ENCODE results near the gene R3HDM2.

R3HDM2 gene

DNA sequence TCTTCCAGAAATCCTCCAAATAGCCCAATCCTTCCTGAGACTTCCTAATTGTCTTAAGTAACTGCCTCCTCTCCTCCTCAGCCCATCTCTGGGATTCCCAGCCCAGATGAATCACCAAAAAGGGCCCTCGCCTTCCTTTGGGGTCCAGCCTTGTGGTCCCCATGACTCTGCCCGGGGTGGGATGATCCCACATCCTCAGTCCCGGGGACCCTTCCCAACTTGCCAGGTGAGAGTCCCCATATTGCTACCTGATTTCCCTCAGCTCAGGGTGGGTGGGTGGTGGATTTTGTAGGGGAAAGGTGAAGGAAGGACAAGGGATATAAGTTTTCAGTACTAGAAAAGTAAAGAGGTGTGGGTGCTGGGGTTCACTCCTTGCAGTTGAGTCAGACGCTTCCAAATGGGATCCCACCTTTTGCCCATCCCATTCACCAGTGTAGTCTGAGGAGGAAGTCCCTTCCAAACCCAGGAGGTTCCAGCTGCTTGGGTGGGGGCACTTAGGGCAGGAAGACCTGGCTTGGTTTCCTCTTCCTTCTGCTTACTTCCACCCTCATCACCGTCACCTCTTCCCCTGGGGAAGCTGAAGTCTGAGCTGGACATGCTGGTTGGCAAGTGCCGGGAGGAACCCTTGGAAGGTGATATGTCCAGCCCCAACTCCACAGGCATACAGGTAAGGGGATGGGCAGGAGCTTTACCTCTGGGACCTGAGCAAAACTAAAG, 34.3 kb upstream of the R3HDM2 start:
- no peak for DNase-seq (ENCODE audit: low read depth)
- TF ChIP-seq, protein P1, sequence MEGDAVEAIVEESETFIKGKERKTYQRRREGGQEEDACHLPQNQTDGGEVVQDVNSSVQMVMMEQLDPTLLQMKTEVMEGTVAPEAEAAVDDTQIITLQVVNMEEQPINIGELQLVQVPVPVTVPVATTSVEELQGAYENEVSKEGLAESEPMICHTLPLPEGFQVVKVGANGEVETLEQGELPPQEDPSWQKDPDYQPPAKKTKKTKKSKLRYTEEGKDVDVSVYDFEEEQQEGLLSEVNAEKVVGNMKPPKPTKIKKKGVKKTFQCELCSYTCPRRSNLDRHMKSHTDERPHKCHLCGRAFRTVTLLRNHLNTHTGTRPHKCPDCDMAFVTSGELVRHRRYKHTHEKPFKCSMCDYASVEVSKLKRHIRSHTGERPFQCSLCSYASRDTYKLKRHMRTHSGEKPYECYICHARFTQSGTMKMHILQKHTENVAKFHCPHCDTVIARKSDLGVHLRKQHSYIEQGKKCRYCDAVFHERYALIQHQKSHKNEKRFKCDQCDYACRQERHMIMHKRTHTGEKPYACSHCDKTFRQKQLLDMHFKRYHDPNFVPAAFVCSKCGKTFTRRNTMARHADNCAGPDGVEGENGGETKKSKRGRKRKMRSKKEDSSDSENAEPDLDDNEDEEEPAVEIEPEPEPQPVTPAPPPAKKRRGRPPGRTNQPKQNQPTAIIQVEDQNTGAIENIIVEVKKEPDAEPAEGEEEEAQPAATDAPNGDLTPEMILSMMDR (conservative IDR thresholded peaks at IDR 0.05; ENCODE audit: low read length), result no peak
- no peak overlapping the region for H3K4me3 ChIP-seq (ENCODE audit: low read length)

DNA sequence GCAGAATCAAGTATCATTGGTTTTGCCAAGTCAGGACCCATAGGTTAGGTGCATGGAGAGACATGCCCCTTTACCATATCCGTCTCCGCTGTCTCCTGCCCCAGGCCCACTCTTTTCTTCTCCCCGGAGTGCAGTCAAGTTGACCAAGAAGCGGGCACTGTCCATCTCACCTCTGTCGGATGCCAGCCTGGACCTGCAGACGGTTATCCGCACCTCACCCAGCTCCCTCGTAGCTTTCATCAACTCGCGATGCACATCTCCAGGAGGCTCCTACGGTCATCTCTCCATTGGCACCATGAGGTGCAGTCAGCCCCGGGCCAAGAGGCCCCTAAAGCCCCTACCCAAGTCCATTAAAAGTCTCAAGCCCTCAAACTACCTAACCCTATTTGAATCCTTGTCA, 33.7 kb upstream of the R3HDM2 start:
- DNase-seq (ENCODE audit: low read depth), result no peak
- TF ChIP-seq, protein P1 (conservative IDR thresholded peaks at IDR 0.05; ENCODE audit: low read length), result no peak
- H3K4me3 ChIP-seq (ENCODE audit: low read length), result no peak overlapping the region

DNA sequence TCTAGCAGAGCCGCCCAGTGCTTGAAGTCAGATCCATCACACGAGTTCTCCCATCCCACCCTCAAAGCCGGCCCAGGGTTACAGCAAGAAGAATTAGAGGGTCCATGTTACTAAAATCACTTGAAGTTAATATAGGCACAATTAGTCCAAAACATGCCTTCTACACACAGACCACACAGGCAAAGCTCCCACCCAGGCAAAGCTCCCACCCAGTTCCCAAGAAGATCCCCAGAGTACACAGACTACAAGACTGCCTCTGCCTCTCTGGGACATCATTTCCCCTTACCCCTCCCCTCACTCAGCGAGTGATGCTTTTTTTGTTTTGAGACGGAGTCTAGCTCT, 32.0 kb upstream of the R3HDM2 start:
- no peak overlapping the region for H3K4me3 ChIP-seq (ENCODE audit: low read length)
- TF ChIP-seq, protein P1 (conservative IDR thresholded peaks at IDR 0.05; ENCODE audit: low read length), result no peak
- DNase-seq (ENCODE audit: low read depth), result no peak

DNA sequence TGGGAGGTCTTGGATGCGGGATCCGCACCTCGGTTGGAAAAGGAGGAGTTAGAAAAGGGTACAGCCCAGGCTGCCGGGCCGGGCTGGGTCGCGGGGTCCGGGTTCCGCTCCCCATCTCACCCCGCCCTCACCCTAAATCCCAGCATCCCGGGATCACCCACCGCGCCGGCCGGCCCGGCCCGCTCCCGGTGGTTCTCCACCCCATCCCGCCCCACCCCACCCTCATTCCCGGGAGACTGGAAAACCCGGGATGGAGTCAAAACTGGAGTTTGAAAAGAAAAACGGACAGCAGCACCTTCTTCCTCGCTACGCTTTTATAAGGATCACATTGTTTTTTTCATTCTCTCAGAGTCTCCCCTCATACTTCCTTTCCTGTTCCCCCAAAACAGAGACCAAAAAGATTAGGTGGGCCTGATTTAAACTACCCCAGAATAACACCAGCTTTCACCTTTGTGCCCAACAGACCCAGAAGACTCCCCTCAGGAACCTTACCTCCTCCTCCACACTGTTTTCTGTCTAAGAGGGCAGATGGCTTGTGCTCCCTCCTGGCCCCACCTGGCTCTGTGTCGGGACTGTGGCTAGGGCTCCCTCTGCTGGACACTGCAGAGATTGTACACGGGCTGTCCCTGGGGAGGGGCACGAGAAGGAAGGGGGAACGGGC, 31.5 kb upstream of the R3HDM2 start:
- TF ChIP-seq, protein P1 (conservative IDR thresholded peaks at IDR 0.05; ENCODE audit: low read length), result peak; percentile 91
- peak; percentile 83 for DNase-seq (ENCODE audit: low read depth)

DNA sequence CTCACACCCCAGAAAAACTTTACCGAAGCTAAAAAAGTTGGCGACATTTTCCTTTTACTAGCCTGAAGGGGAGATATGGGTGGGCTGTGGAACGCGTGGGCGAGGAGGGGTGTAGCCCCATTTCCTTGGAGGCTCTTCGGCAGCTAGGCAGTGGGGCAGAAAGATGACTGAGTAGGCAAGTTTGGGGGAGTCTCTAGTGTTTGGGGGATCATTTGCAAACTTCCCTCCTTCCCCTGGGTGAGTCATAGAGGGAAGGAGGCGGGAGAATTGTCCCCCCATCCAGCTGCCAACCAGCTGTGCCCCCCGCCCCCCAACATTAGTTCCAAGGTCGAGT, 31.0 kb upstream of the R3HDM2 start:
- TF ChIP-seq, protein P1 (conservative IDR thresholded peaks at IDR 0.05; ENCODE audit: low read length), result no peak
- peak; percentile 30 for DNase-seq (ENCODE audit: low read depth)
- H3K4me3 ChIP-seq (ENCODE audit: low read length), result peak overlapping the region; percentile 83

More for the DNA sequence above, 31.5 kb upstream of the R3HDM2 start:
- H3K4me3 ChIP-seq (ENCODE audit: low read length), result peak overlapping the region; percentile 83

DNA sequence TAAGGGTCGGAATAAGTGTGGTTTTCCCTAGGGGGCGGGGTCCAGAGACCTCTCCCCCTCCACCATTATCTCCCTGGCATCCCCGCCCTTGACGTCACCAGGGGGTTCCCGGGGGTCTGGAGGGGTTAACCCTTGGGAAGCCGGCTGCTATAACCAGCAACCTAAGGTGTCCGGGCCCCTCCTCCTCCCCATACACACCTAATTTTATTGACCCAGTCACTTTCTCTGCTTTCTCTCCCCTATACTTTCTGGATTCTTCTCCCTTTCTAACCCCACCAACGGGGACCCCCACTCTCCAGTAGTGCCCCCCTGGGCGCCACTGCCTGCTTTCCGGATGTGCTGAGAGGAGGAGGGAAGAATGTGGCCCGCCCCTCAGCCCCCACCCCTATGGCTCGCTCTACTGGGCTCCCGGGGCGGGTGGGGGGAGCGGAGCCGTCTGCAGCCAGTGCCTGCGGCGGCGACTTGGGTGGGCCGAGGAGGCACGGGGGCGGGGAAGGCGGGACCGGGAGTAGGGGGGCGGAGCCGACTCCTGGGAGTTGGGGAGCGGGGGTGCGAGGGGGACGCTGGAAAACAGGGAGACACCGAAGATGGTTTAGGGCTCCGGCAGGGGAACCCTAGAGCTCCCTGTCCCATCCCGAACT, 30.6 kb upstream of the R3HDM2 start:
- peak; percentile 48 for DNase-seq (ENCODE audit: low read depth)
- TF ChIP-seq, protein P1 (conservative IDR thresholded peaks at IDR 0.05; ENCODE audit: low read length), result no peak

DNA sequence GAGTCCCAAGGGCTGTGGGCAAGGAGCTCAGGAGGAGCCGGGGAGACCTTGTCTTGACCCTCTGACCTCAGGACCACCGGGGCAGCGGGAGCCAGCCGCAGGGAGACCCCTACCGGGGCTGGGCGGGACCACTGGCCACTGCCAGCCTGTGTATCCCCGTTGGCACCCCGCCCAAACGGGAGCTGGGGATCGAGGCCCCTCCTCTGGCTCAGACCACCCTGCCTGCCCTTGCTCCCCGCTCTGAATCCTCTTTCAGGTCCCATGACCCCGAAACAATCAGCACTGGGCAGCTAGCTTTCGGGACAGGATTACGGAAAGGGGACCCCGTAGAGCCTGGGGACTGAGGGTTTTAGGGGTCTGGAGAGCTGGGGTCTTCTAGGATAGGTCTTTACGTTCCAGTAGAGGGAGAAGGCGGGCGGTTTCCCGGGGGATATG, 30.0 kb upstream of the R3HDM2 start:
- TF ChIP-seq, protein P1 (conservative IDR thresholded peaks at IDR 0.05; ENCODE audit: low read length), result no peak
- DNase-seq (ENCODE audit: low read depth), result no peak
- H3K4me3 ChIP-seq (ENCODE audit: low read length), result peak overlapping the region; percentile 83

More for the DNA sequence above, 30.6 kb upstream of the R3HDM2 start:
- peak overlapping the region; percentile 83 for H3K4me3 ChIP-seq (ENCODE audit: low read length)

Data from AG10803 (cell line).